H1 (cell line): ENCODE results near the gene ZNF641. TPM values are rescaled to one million over a fixed set of nuclear protein-coding genes. Genes with fewer than 3 reads are reported as not detected.

Experiments used
- ATF3 ChIP-seq: IDR thresholded peaks from 2 replicates; pipeline ENCODE4 v1.6.1; 2011; ENCODE audit warnings: low read depth, mild to moderate bottlenecking, low read length; ENCODE audit not compliant: insufficient read depth
- BRCA1 ChIP-seq: IDR thresholded peaks from 2 replicates; pipeline ENCODE4 v1.6.1; 2012; ENCODE audit warnings: low read depth, low read length, improper control_type of control experiment
- CHD7 ChIP-seq: fragments of 300-600 bp; sonication (generic); IDR thresholded peaks from 2 replicates; pipeline ENCODE4 v1.7.1; 2012; ENCODE audit warnings: low read length, moderate library complexity, mild to moderate bottlenecking, inconsistent platforms; ENCODE audit not compliant: insufficient replicate concordance
- GABPA ChIP-seq: IDR thresholded peaks from 2 replicates; pipeline ENCODE4 v1.6.1; 2011; ENCODE audit warnings: mild to moderate bottlenecking, low read length, moderate library complexity, borderline replicate concordance; ENCODE audit not compliant: insufficient read depth
- NRF1 ChIP-seq: IDR thresholded peaks from 2 replicates; pipeline ENCODE4 v1.6.1; 2011; ENCODE audit warnings: mild to moderate bottlenecking, low read depth, low read length, improper control_type of control experiment
- POLR2A ChIP-seq, 2 experiments: IDR thresholded peaks; 1 replicate in 1 of 2; 2 replicates in 1 of 2; pipeline ENCODE4 v1.6.1; 2011; ENCODE audit warnings: low read depth in 2 of 2, low read length in 2 of 2, mild to moderate bottlenecking in 2 of 2; ENCODE audit errors: control extremely low read depth in 1 of 2
- TAF1 ChIP-seq: IDR thresholded peaks from 2 replicates; pipeline ENCODE4 v1.6.1; 2011; ENCODE audit warnings: mild to moderate bottlenecking, low read depth, low read length
- ZNF274 ChIP-seq: IDR thresholded peaks from 2 replicates; pipeline ENCODE4 v1.7.0; 2012; ENCODE audit warnings: low read length, borderline replicate concordance; ENCODE audit errors: extremely low read depth
- polyA plus RNA-seq, 7 experiments: library from polyadenylated mRNA; depleted of rRNA in 3 of 7; stranded (reverse) in 5 of 7; unstranded in 2 of 7; fragments of >200 nt in 5 of 7; fragments of 200-250 nt in 2 of 7; gene quantifications; 1 replicate in 5 of 7; 2 replicates in 1 of 7; 4 replicates in 1 of 7; pipeline versions ENCODE4 v1.2.1 to v1.2.3, GENCODE V29; 2011 to 2013; ENCODE audit warnings: missing spikeins in 2 of 7, mixed read lengths in 2 of 7
- total RNA-seq: library from RNA; stranded (reverse); fragmentation: NEBNext Ultra II Directional; extraction: Animal tissue kit (Norgen Biotek cat#: 25700); gene quantifications from 2 replicates; pipeline ENCODE4 v1.2.1, GENCODE V29; 2021
- TF ChIP-seq, protein P1 (sequence below), 3 experiments: IDR thresholded peaks; 1 replicate in 2 of 3; 2 replicates in 1 of 3; pipeline versions ENCODE4 v1.5.1 to v1.6.1; 2011; ENCODE audit warnings: low read length in 3 of 3, mild to moderate bottlenecking in 3 of 3, inconsistent platforms in 2 of 3, low read depth in 1 of 3, moderate library complexity in 1 of 3; ENCODE audit not compliant: insufficient read depth in 1 of 3; ENCODE audit errors: control extremely low read depth in 1 of 3

The ZNF641 gene
- total and polyA plus RNA-seq, 2 of the 8 experiments (the other 6 are each of a cell fraction or from before 2014, with no cell fraction given): 2.4 to 6.2 TPM

- TF ChIP-seq CHD7 (no peak), POLR2A (IDR thresholded peaks at IDR 0.05; ENCODE audit: control extremely low read depth in 1 of 2, low read depth in 2 of 2, low read length in 2 of 2) (no peak), TAF1 (no peak), ATF3 (no peak), NRF1 (no peak), BRCA1 (no peak), ZNF274 (no peak), GABPA (no peak)
- TF ChIP-seq, protein P1, sequence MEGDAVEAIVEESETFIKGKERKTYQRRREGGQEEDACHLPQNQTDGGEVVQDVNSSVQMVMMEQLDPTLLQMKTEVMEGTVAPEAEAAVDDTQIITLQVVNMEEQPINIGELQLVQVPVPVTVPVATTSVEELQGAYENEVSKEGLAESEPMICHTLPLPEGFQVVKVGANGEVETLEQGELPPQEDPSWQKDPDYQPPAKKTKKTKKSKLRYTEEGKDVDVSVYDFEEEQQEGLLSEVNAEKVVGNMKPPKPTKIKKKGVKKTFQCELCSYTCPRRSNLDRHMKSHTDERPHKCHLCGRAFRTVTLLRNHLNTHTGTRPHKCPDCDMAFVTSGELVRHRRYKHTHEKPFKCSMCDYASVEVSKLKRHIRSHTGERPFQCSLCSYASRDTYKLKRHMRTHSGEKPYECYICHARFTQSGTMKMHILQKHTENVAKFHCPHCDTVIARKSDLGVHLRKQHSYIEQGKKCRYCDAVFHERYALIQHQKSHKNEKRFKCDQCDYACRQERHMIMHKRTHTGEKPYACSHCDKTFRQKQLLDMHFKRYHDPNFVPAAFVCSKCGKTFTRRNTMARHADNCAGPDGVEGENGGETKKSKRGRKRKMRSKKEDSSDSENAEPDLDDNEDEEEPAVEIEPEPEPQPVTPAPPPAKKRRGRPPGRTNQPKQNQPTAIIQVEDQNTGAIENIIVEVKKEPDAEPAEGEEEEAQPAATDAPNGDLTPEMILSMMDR (IDR thresholded peaks at IDR 0.05; ENCODE audit: control extremely low read depth in 1 of 3, insufficient read depth in 1 of 3, low read depth in 1 of 3, low read length in 3 of 3): no peak
These were observed 26.9 kb upstream of the ZNF641 start (continued) for GRCh38 chr12:48377646-48378045.
